ENCODE measurements around the gene GZF1.

GRCh38 chr20:23325107-23325506 lies 36.9 kb upstream of the GZF1 start:
- TF ChIP-seq CTCF (IDR thresholded peaks at IDR 0.05) (no peak), POLR2A (IDR thresholded peaks at IDR 0.05) (no peak), POLR2AphosphoS5 (IDR thresholded peaks at IDR 0.05) (no peak)

All from breast epithelium (tissue), 3 donors.